Cardiac fibroblast (primary cell): ENCODE results near the gene POLK.

Experiments
- DNase-seq, 2 donors: peaks; one replicate each; pipeline versions ENCODE4 v3.0.0 to v3.0.0-alpha.2; 2010; ENCODE audit warnings: low read depth in 2 of 2
- H3K4me3 ChIP-seq, 2 donors: replicated peaks in 1 of 2; 1 replicate in 1 of 2; 2 replicates in 1 of 2; pipeline ENCODE4 v1.5.1; 2011; ENCODE audit warnings: low read depth in 2 of 2, low read length in 2 of 2, mild to moderate bottlenecking in 2 of 2, moderate library complexity in 1 of 2
- CTCF ChIP-seq: IDR thresholded peaks from one replicate; pipeline ENCODE4 v1.5.1; 2011; ENCODE audit warnings: low read depth, mild to moderate bottlenecking, low read length, inconsistent platforms

The POLK gene

GRCh38 chr5:75611311-75612225, 99.9 kb downstream of the POLK start, which contains the start of gene ANKDD1B:
ANKDD1B (plus strand) TSS chr5:75611453; CDS start chr5:75611635, 182 bp downstream.
- DNase-seq = peak; percentile 37 to 57
- no peak for TF ChIP-seq CTCF

GRCh38 chr5:75612226-75612569, 100.5 kb downstream of the POLK start:
- no peak for TF ChIP-seq CTCF
- no peak for DNase-seq
- H3K4me3 ChIP-seq = peak overlapping the region in 1 of 2 donors; percentile 56

More at GRCh38 chr5:75611311-75612225, 99.9 kb downstream of the POLK start, which contains the start of gene ANKDD1B:
- H3K4me3 ChIP-seq = peak within 1 kb of the TSS; percentile 50 to 56

- TF ChIP-seq CTCF = no peak
- DNase-seq = no peak
- H3K4me3 ChIP-seq = no peak overlapping the region
Measured at GRCh38 chr5:75612901-75613300, 101.2 kb downstream of the POLK start.

- no peak for TF ChIP-seq CTCF
- no peak overlapping the region for H3K4me3 ChIP-seq
- DNase-seq = no peak
Measured at GRCh38 chr5:75614176-75614575, 102.5 kb downstream of the POLK start.

- no peak overlapping the region for H3K4me3 ChIP-seq
- DNase-seq = peak in 1 of 2 donors; percentile 39
- no peak for TF ChIP-seq CTCF
Measured at GRCh38 chr5:75616371-75616881, 104.7 kb downstream of the POLK start.

- DNase-seq = peak in 1 of 2 donors; percentile 70
- TF ChIP-seq CTCF = no peak
- no peak overlapping the region for H3K4me3 ChIP-seq
Measured at GRCh38 chr5:75616971-75617621, 105.4 kb downstream of the POLK start.
